ENCODE data around the gene EFCAB6. TPM values are rescaled to one million over a fixed set of nuclear protein-coding genes. Genes with fewer than 3 reads are reported as not detected.

The EFCAB6 gene
- total and polyA plus RNA-seq, 9 of the 15 experiments (the other 6 are each of a cell fraction or from before 2014, with no cell fraction given): 0.06 TPM; not detected in 8

- no TSS peak for BruUV-seq (replicated peaks)
- in situ Hi-C loops (cut with MboI): no loop called here
- DNase-seq (ENCODE audit: extremely low read depth in 1 of 4, low spot score in 3 of 4) (no peak), FAIRE-seq (no peak), ATAC-seq (no peak)
- Histone ChIP-seq H3K9ac (ENCODE audit: insufficient read depth in 1 of 2, low read depth in 2 of 2, low read length in 2 of 2) (no peak overlapping the region; a peak in 1 of 4 replicates), H3K4me3 (no peak overlapping the region), H3K9me3 (replicated peaks; ENCODE audit: control insufficient read depth, insufficient read depth, low read depth, low read length) (no peaks in the 10 kb centered on the region), H3K4me2 (ENCODE audit: insufficient read depth, low read length) (no peak overlapping the region), H3K9me1 (ENCODE audit: control insufficient read depth, insufficient read depth, low read length) (no peaks in the 10 kb centered on the region), H3K27ac (ENCODE audit: extremely low read depth, low read depth, low read length) (no peak overlapping the region), H3K79me2 (ENCODE audit: control insufficient read depth, insufficient read depth, low read length) (no peaks in the 10 kb centered on the region), H3K36me3 (ENCODE audit: control insufficient read depth, insufficient read depth, low read length) (no peaks in the 10 kb centered on the region), H3K27me3 (ENCODE audit: control insufficient read depth in 2 of 2, insufficient read depth in 2 of 2, low read length in 2 of 2) (peaks cover 0 to 15% of the 10 kb centered on the region in 2 experiments; a peak in 3 of 5 replicates), H2AFZ (ENCODE audit: low read depth, low read length) (no peak overlapping the region), H3K4me1 (replicated peaks in 1 of 2; ENCODE audit: control insufficient read depth in 2 of 2, insufficient read depth in 2 of 2, low read length in 2 of 2) (no peaks in the 10 kb centered on the region), H4K20me1 (replicated peaks; ENCODE audit: control insufficient read depth, insufficient read depth, low read length) (no peaks in the 10 kb centered on the region)
- WGBS (ENCODE audit: insufficient coverage, low coverage, missing lambda C conversion rate): 1% methylated on average over 19 of the region's 21 CpGs
- ChIA-PET CTCF (ENCODE audit: low intra/inter-chr PET ratio) (no interaction called here), POLR2A (interaction anchor here (0.6 kb wide), 2 partner anchors 13 to 918 kb away, joined by 3 to 4 read pairs; no protein-coding TSS in a partner anchor)
- TF ChIP-seq NEUROD1 (IDR thresholded peaks at IDR 0.05; ENCODE audit: borderline replicate concordance, low read depth, low read length, partially characterized antibody) (no peak), CREB1 (IDR thresholded peaks at IDR 0.05) (no peak), CREB1 (CRISPR knock-in tag; IDR thresholded peaks at IDR 0.05) (no peak), PHB (CRISPR knock-in tag; IDR thresholded peaks at IDR 0.05) (no peak), ZNF232 (CRISPR knock-in tag; IDR thresholded peaks at IDR 0.05) (no peak), ZBTB2 (IDR thresholded peaks at IDR 0.05) (no peak)
- TF ChIP-seq, protein P1, sequence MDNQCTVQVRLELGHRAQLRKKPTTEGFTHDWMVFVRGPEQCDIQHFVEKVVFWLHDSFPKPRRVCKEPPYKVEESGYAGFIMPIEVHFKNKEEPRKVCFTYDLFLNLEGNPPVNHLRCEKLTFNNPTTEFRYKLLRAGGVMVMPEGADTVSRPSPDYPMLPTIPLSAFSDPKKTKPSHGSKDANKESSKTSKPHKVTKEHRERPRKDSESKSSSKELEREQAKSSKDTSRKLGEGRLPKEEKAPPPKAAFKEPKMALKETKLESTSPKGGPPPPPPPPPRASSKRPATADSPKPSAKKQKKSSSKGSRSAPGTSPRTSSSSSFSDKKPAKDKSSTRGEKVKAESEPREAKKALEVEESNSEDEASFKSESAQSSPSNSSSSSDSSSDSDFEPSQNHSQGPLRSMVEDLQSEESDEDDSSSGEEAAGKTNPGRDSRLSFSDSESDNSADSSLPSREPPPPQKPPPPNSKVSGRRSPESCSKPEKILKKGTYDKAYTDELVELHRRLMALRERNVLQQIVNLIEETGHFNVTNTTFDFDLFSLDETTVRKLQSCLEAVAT (IDR thresholded peaks at IDR 0.05): no peak
- intact Hi-C loops (cut with micrococcal nuclease): no loop called here
Observed at GRCh38 chr22:43774318-43774915, 37.7 kb downstream of the EFCAB6 start.

Measured in K562 (cell line).